H9 (cell line): ENCODE results near the gene VPS13C. TPM values are rescaled to one million over a fixed set of nuclear protein-coding genes. Genes with fewer than 3 reads are reported as not detected.

ENCODE experiments used
- DNase-seq: peaks from one replicate; pipeline ENCODE4 v3.0.0-alpha.2; 2017
- H2AFZ ChIP-seq: one replicate; pipeline ENCODE4 v1.6.1; 2013; ENCODE audit warnings: mild to moderate bottlenecking, low read length, control low read depth, moderate library complexity
- H2AK5ac ChIP-seq: 2 replicates; pipeline ENCODE4 v1.6.1; 2013; ENCODE audit warnings: low read length, control low read depth, mixed read lengths; ENCODE audit not compliant: insufficient read length
- H2BK120ac ChIP-seq: one replicate; pipeline ENCODE4 v1.6.1; 2013; ENCODE audit warnings: low read depth, mild to moderate bottlenecking, low read length, control low read depth, inconsistent platforms; ENCODE audit not compliant: poor library complexity, severe bottlenecking
- H2BK12ac ChIP-seq: 2 replicates; pipeline ENCODE4 v1.6.1; 2013; ENCODE audit warnings: low read length, control low read depth, mixed read lengths, low read depth; ENCODE audit not compliant: insufficient read length
- H2BK15ac ChIP-seq: 2 replicates; pipeline ENCODE4 v1.6.1; 2013; ENCODE audit warnings: low read depth, low read length, control low read depth
- H2BK20ac ChIP-seq: one replicate; pipeline ENCODE4 v1.6.1; 2013; ENCODE audit warnings: low read depth, mild to moderate bottlenecking, low read length, control low read depth, inconsistent platforms; ENCODE audit not compliant: poor library complexity, severe bottlenecking
- H2BK5ac ChIP-seq: 2 replicates; pipeline ENCODE4 v1.6.1; 2013; ENCODE audit warnings: low read length, control low read depth, mixed read lengths; ENCODE audit not compliant: insufficient read length
- H3K14ac ChIP-seq: 2 replicates; pipeline ENCODE4 v1.6.1; 2013; ENCODE audit warnings: low read length, control low read depth; ENCODE audit not compliant: insufficient read depth
- H3K18ac ChIP-seq: 2 replicates; pipeline ENCODE4 v1.6.1; 2013; ENCODE audit warnings: low read depth, mild to moderate bottlenecking, mixed read lengths, low read length, control low read depth; ENCODE audit not compliant: insufficient read length
- H3K23ac ChIP-seq: 2 replicates; pipeline ENCODE4 v1.6.1; 2013; ENCODE audit warnings: low read length, control low read depth, mixed read lengths, low read depth; ENCODE audit not compliant: insufficient read length
- H3K23me2 ChIP-seq: 2 replicates; pipeline ENCODE4 v1.6.1; 2013; ENCODE audit warnings: low read depth, mild to moderate bottlenecking, mixed read lengths, low read length, control low read depth; ENCODE audit not compliant: insufficient read length, poor library complexity, severe bottlenecking
- H3K27ac ChIP-seq: 2 replicates; pipeline ENCODE4 v1.5.1; 2013; ENCODE audit warnings: low read length, control low read depth, mixed read lengths, low read depth; ENCODE audit not compliant: insufficient read length
- H3K27me3 ChIP-seq: 2 replicates; pipeline ENCODE4 v1.6.1; 2013; ENCODE audit warnings: low read length, control low read depth, inconsistent platforms; ENCODE audit not compliant: insufficient read depth
- H3K4ac ChIP-seq: 2 replicates; pipeline ENCODE4 v1.6.1; 2013; ENCODE audit warnings: low read depth, mild to moderate bottlenecking, control low read depth, inconsistent platforms, low read length, moderate library complexity
- H3K4me1 ChIP-seq: 2 replicates; pipeline ENCODE4 v1.6.1; 2013; ENCODE audit warnings: low read length, control low read depth, inconsistent platforms; ENCODE audit not compliant: insufficient read depth
- H3K4me2 ChIP-seq: 2 replicates; pipeline ENCODE4 v1.6.1; 2013; ENCODE audit warnings: low read length, control low read depth, mixed read lengths; ENCODE audit not compliant: insufficient read length, insufficient read depth
- H3K56ac ChIP-seq: 2 replicates; pipeline ENCODE4 v1.6.1; 2013; ENCODE audit warnings: low read depth, mild to moderate bottlenecking, mixed read lengths, low read length, control low read depth; ENCODE audit not compliant: insufficient read length
- H3K79me1 ChIP-seq: 2 replicates; pipeline ENCODE4 v1.6.1; 2013; ENCODE audit warnings: low read depth, mild to moderate bottlenecking, moderate library complexity, low read length, control low read depth, inconsistent platforms; ENCODE audit not compliant: insufficient read depth, poor library complexity, severe bottlenecking
- H3K79me2 ChIP-seq: 2 replicates; pipeline ENCODE4 v1.6.1; 2013; ENCODE audit warnings: low read length, control low read depth, inconsistent platforms; ENCODE audit not compliant: insufficient read depth
- H3K9ac ChIP-seq: 2 replicates; pipeline ENCODE4 v1.6.1; 2013; ENCODE audit warnings: low read length, control low read depth, mixed read lengths; ENCODE audit not compliant: insufficient read length; ENCODE audit errors: extremely low read depth
- H3K9me3 ChIP-seq: one replicate; pipeline ENCODE4 v1.6.1; 2013; ENCODE audit warnings: low read depth, low read length, inconsistent platforms; ENCODE audit not compliant: control insufficient read depth
- H3T11ph ChIP-seq: one replicate; pipeline ENCODE4 v1.6.1; 2013; ENCODE audit warnings: mild to moderate bottlenecking, low read length, control low read depth, inconsistent platforms
- H4K20me1 ChIP-seq: one replicate; pipeline ENCODE4 v1.6.1; 2013; ENCODE audit not compliant: control insufficient read depth, insufficient read length, insufficient read depth
- H4K5ac ChIP-seq: 2 replicates; pipeline ENCODE4 v1.6.1; 2013; ENCODE audit warnings: low read depth, mild to moderate bottlenecking, mixed read lengths, low read length, control low read depth; ENCODE audit not compliant: insufficient read length
- H4K8ac ChIP-seq: replicated peaks from 2 replicates; pipeline ENCODE4 v1.6.1; 2013; ENCODE audit warnings: low read length, control low read depth, mixed read lengths, low read depth; ENCODE audit not compliant: insufficient read length
- H4K91ac ChIP-seq: 2 replicates; pipeline ENCODE4 v1.6.1; 2013; ENCODE audit warnings: low read depth, mild to moderate bottlenecking, moderate library complexity, mixed read lengths, low read length, control low read depth; ENCODE audit not compliant: insufficient read length
- H3K27ac Mint-ChIP-seq, 3 experiments: 2 replicates in 2 of 3; 3 replicates in 1 of 3; pipeline ENCODE4 v1.8.0; 2020 to 2021; ENCODE audit warnings: mixed read lengths in 3 of 3, mild to moderate bottlenecking in 1 of 3, moderate library complexity in 1 of 3
- H3K27me3 Mint-ChIP-seq: 2 replicates; pipeline ENCODE4 v1.8.0; 2021; ENCODE audit warnings: low read depth, mild to moderate bottlenecking, moderate library complexity, mixed read lengths
- H3K36me3 Mint-ChIP-seq, 3 experiments: 2 replicates in 2 of 3; 3 replicates in 1 of 3; pipeline ENCODE4 v1.8.0; 2020 to 2021; ENCODE audit warnings: low read depth in 3 of 3, mixed read lengths in 3 of 3; ENCODE audit not compliant: insufficient read depth in 1 of 3
- H3K4me1 Mint-ChIP-seq, 2 experiments: 2 replicates each; pipeline ENCODE4 v1.8.0; 2020; ENCODE audit warnings: mixed read lengths in 2 of 2
- H3K4me3 Mint-ChIP-seq, 2 experiments: 2 replicates in 1 of 2; 3 replicates in 1 of 2; pipeline ENCODE4 v1.8.0; 2020 to 2021; ENCODE audit warnings: mild to moderate bottlenecking in 2 of 2, mixed read lengths in 2 of 2, moderate library complexity in 1 of 2
- H3K9me3 Mint-ChIP-seq, 2 experiments: 2 replicates in 1 of 2; 3 replicates in 1 of 2; pipeline ENCODE4 v1.8.0; 2020; ENCODE audit warnings: mild to moderate bottlenecking in 2 of 2, mixed read lengths in 2 of 2, moderate library complexity in 1 of 2
- CTCF ChIP-seq: fragments of 200-600 bp; sonication (generic); conservative IDR thresholded peaks from 3 replicates; pipeline ENCODE4 v1.8.0; 2021; ENCODE audit warnings: antibody characterized with exemption, mild to moderate bottlenecking
- WGBS: extraction: QIAGEN DNeasy Blood & Tissue Kit; methylation state at CpG from one replicate; pipeline ENCODE4 v1.1.7; 2013; ENCODE audit warnings: missing lambda C conversion rate, low lambda C conversion rate, mixed read lengths; ENCODE audit not compliant: insufficient read length; ENCODE audit errors: extremely low coverage; 5-methylcytosine and 5-hydroxymethylcytosine counted together
- total RNA-seq: library from RNA; stranded (reverse); gene quantifications from 2 replicates; pipeline ENCODE4 v1.2.1, GENCODE V29; 2021

The VPS13C gene
- total RNA-seq, 1 experiment from 2014 or later = 14.2 TPM

- Histone ChIP-seq H3K4ac (no peak overlapping the region), H2BK120ac (no peak overlapping the region), H3K27me3 (no peaks in the 10 kb centered on the region), H3K18ac (no peak overlapping the region), H3K27ac (no peak overlapping the region), H3K79me1 (no peaks in the 10 kb centered on the region), H3T11ph (no peak overlapping the region), H3K4me2 (no peak overlapping the region), H3K4me1 (0 out of 2 replicates have a peak, but pooled peaks cover 2% of the 10 kb centered on the region), H3K23me2 (no peaks in the 10 kb centered on the region), H2BK12ac (no peak overlapping the region), H2AK5ac (no peak overlapping the region), H3K14ac (no peak overlapping the region), H2BK15ac (no peak overlapping the region), H3K56ac (no peak overlapping the region), H4K8ac (no peak overlapping the region), H4K91ac (no peak overlapping the region), H3K23ac (no peak overlapping the region), H3K9ac (no peak overlapping the region), H3K9me3 (no peaks in the 10 kb centered on the region), H2BK20ac (no peak overlapping the region), H3K79me2 (no peaks in the 10 kb centered on the region), H4K20me1 (no peaks in the 10 kb centered on the region), H4K5ac (no peak overlapping the region), H2AFZ (no peak overlapping the region), H2BK5ac (no peak overlapping the region)
- no peak for TF ChIP-seq CTCF
- no peaks in the 10 kb centered on the region for H3K27me3 Mint-ChIP-seq
- no peaks in the 10 kb centered on the region for H3K9me3 Mint-ChIP-seq
- H3K4me1 Mint-ChIP-seq = no peaks in the 10 kb centered on the region
- no peak overlapping the region for H3K27ac Mint-ChIP-seq
- DNase-seq = no peak
- no peaks in the 10 kb centered on the region for H3K36me3 Mint-ChIP-seq
- H3K4me3 Mint-ChIP-seq = no peak overlapping the region
- WGBS = no CpG with 5 or more reads among the region's 3 CpGs
These were observed 44.2 kb upstream of the VPS13C start for GRCh38 chr15:62104401-62104800.
